ENCODE results near the gene PNKD. TPM values are rescaled to one million over a fixed set of nuclear protein-coding genes. Genes with fewer than 3 reads are reported as not detected.

PNKD gene
- total RNA-seq, 4 donors from 2014 or later: 63.9 to 690 (median 70.4) TPM

DNA sequence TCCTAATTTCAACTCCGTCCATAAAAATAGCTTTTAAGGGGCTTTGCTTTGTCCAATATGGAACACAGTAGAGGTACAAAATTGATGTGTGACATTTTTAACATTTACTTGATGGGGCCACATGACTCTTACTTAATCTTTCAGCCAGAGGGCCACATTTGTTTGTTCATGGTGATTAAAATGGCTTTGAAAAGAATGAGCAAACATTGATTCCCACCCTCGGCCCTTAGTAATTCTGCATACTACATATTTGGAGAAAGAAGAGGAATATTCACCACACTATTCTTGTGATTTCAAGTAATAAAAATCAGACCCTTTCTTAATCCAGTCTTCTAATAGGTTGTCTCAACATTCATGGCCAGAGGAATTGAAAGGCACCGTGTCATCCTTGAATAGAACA is 35.8 kb upstream of the PNKD start:
- Histone ChIP-seq H3K27ac (no peak overlapping the region), H3K27me3 (no peaks in the 10 kb centered on the region)

DNA sequence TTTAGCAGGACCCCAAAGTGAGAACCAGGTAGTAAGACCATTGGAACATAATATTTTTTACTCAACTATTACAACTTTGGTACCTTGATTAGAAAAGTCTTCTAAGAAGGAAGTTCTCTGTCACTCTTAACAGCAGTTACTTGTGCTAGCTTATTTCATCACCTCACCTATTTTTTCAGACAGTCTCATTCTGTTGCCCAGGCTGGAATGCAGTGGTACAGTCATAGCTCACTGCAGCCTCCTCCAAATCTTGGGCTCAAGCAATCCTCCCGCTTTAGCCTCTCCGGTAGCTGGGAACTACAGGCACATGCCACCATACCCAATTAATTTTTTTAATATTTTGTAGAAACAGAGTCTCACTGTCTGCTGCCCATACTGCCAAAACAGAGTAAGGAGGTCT is 35.3 kb upstream of the PNKD start:
- no peak overlapping the region for H3K4me3 ChIP-seq
- no peaks in the 10 kb centered on the region for H3K27me3 ChIP-seq
- no peak overlapping the region for H3K27ac ChIP-seq
- no peak for DNase-seq
- peaks cover under 1 to 20% (median 5%) of the 10 kb centered on the region in 4 donors for H3K4me1 ChIP-seq
- H3K36me3 ChIP-seq: peaks cover 0 to 91% (median 0%) of the 10 kb centered on the region in 3 donors
- TF ChIP-seq, protein P1, sequence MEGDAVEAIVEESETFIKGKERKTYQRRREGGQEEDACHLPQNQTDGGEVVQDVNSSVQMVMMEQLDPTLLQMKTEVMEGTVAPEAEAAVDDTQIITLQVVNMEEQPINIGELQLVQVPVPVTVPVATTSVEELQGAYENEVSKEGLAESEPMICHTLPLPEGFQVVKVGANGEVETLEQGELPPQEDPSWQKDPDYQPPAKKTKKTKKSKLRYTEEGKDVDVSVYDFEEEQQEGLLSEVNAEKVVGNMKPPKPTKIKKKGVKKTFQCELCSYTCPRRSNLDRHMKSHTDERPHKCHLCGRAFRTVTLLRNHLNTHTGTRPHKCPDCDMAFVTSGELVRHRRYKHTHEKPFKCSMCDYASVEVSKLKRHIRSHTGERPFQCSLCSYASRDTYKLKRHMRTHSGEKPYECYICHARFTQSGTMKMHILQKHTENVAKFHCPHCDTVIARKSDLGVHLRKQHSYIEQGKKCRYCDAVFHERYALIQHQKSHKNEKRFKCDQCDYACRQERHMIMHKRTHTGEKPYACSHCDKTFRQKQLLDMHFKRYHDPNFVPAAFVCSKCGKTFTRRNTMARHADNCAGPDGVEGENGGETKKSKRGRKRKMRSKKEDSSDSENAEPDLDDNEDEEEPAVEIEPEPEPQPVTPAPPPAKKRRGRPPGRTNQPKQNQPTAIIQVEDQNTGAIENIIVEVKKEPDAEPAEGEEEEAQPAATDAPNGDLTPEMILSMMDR (IDR thresholded peaks at IDR 0.05): no peak
- TF ChIP-seq POLR2A (IDR thresholded peaks at IDR 0.05): no peak
- H3K9me3 ChIP-seq: no peaks in the 10 kb centered on the region

More for the DNA sequence above, 35.8 kb upstream of the PNKD start:
- DNase-seq: no peak
- Histone ChIP-seq H3K36me3 (peaks cover 0 to 86% (median 0%) of the 10 kb centered on the region in 3 donors), H3K4me1 (peaks cover 4 to 25% (median 8%) of the 10 kb centered on the region in 4 donors), H3K4me3 (no peak overlapping the region), H3K9me3 (no peaks in the 10 kb centered on the region)
- no peak for TF ChIP-seq POLR2A (IDR thresholded peaks at IDR 0.05)
- TF ChIP-seq, protein P1 (IDR thresholded peaks at IDR 0.05): no peak

DNA sequence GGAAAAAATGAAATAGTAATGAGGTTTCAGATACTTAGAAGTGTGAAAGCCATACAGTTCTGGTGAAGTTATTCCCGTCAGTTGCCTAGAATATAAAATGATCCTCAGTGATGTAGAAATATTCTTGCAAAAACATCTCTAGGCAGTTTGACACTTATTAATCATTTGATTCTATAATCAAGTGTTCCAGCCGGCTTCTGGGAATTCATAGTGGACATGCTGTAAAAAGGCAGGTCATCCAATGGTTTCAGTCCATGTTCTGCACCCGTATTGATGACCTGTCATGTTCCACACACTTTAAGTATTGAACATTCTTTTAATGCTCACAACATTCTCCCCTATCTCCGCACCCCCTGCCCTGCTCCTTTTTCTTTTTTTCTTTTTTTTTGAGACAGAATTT is 33.5 kb upstream of the PNKD start:
- Histone ChIP-seq H3K36me3 (peaks cover 0 to 98% (median 0%) of the 10 kb centered on the region in 3 donors), H3K9me3 (no peaks in the 10 kb centered on the region), H3K4me1 (peaks cover 0 to 3% (median 0%) of the 10 kb centered on the region in 4 donors), H3K27ac (no peak overlapping the region), H3K4me3 (no peak overlapping the region), H3K27me3 (no peaks in the 10 kb centered on the region)
- no peak for DNase-seq
- TF ChIP-seq POLR2A (IDR thresholded peaks at IDR 0.05): no peak
- TF ChIP-seq, protein P1 (IDR thresholded peaks at IDR 0.05): no peak

DNA sequence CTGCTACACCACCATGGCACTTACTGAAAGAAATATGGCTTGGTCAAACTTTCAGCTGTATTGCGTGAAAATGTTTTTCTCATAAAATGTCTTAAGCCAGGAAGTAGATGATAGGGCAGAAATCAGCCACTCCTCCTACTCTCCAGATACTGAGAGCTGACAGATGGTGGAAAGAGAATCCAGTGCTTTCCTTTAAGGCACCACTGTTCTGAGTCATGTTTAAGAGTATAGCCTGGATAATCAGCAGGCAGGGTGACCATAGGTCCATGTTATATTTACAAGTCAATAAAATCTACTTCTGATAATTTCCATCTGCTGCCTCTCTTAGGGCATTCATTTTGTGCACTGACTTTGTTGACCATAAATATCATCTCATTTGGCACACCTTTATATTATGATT is 31.4 kb upstream of the PNKD start:
- Histone ChIP-seq H3K36me3 (peaks cover 0 to 96% (median 0%) of the 10 kb centered on the region in 3 donors), H3K4me1 (no peaks in the 10 kb centered on the region), H3K4me3 (no peak overlapping the region), H3K27ac (peak overlapping the region in 2 of 4 donors; percentile 51 to 62), H3K9me3 (no peaks in the 10 kb centered on the region), H3K27me3 (no peaks in the 10 kb centered on the region)
- TF ChIP-seq, protein P1 (IDR thresholded peaks at IDR 0.05): no peak
- TF ChIP-seq POLR2A (IDR thresholded peaks at IDR 0.05): no peak
- DNase-seq: no peak

DNA sequence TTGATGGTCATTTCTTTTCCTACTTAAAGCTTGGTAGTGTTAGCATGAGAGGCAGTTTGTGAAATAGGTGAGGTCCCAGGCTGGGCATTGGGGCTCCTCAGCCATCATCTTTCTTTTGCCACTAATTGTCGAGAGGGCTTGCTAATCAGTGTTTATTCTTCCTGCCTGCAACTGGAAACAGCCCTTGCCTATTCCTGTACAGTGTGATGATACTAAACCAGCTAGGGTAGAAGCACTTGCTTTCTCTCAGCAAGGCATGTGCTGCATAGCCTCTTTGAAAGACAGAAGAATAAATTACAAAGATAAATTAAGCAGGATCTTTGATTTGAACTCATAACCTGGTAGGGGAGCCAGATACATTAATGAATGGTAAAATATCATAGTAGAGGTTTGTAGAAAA is 26.1 kb upstream of the PNKD start:
- Histone ChIP-seq H3K36me3 (peaks cover 0 to 96% (median 4%) of the 10 kb centered on the region in 3 donors), H3K4me3 (no peak overlapping the region), H3K4me1 (no peaks in the 10 kb centered on the region), H3K9me3 (no peaks in the 10 kb centered on the region), H3K27me3 (no peaks in the 10 kb centered on the region), H3K27ac (no peak overlapping the region)
- TF ChIP-seq, protein P1 (IDR thresholded peaks at IDR 0.05): no peak
- no peak for TF ChIP-seq POLR2A (IDR thresholded peaks at IDR 0.05)
- DNase-seq: no peak

DNA sequence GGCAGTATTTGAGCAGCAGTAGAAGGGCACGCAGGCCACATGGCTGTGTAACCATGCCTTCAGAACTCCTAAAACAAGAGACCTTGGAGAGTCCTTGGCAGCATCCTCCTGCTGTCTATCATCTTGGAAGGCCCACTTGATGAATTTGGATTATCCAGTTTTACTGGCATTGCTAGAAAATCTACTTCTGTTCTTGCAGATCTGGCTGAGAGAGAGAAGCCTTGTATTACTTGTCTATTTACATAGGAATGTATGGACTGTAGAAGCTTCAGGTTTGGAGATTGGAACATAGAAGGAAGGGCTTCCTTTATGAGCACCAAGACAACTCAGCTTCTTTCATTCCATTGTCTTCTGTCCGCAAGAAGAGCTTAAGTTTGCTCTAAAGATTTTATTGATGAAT is 25.7 kb upstream of the PNKD start:
- Histone ChIP-seq H3K27ac (no peak overlapping the region), H3K27me3 (no peaks in the 10 kb centered on the region), H3K9me3 (no peaks in the 10 kb centered on the region), H3K4me1 (no peaks in the 10 kb centered on the region), H3K36me3 (peaks cover 0 to 96% (median 4%) of the 10 kb centered on the region in 3 donors), H3K4me3 (no peak overlapping the region)
- TF ChIP-seq POLR2A (IDR thresholded peaks at IDR 0.05): no peak
- TF ChIP-seq, protein P1 (IDR thresholded peaks at IDR 0.05): no peak
- no peak for DNase-seq

Data from Peyer's patch (tissue), 4 donors.